Breast epithelium (tissue), 4 donors: ENCODE data around the gene BCL2. TPM values are rescaled to one million over a fixed set of nuclear protein-coding genes. Genes with fewer than 3 reads are reported as not detected.
"Not testable (repeated sequence)": the region's sequence is repeated elsewhere in the genome, so short reads cannot be mapped to it uniquely, and the experiment has no call there.

Experiments
- DNase-seq, 2 donors: peaks; one replicate each; pipeline ENCODE4 v3.0.0-alpha.2; 2019; ENCODE audit warnings: low spot score in 2 of 2
- H3K27ac ChIP-seq, 2 donors: fragments of 200-600 bp; sonication (generic) in 1 of 2; one replicate each; pipeline ENCODE4 v1.5.1; 2016 to 2019; ENCODE audit warnings: mild to moderate bottlenecking in 1 of 2
- H3K27me3 ChIP-seq, 2 donors: fragments of 200-600 bp; sonication (generic) in 1 of 2; one replicate each; pipeline versions ENCODE4 v1.5.1 to v1.6.0; 2017 to 2019; ENCODE audit warnings: control low read depth in 1 of 2, mild to moderate bottlenecking in 1 of 2
- H3K36me3 ChIP-seq: fragments of 200-600 bp; one replicate; pipeline ENCODE4 v1.5.1; 2019
- H3K4me1 ChIP-seq, 2 donors: fragments of 200-600 bp; sonication (generic); one replicate each; pipeline ENCODE4 v1.5.1; 2016 to 2019; ENCODE audit warnings: control low read depth in 1 of 2
- H3K4me3 ChIP-seq, 3 donors: fragments of 200-600 bp; sonication (generic); 1 replicate in 2 of 3; 2 replicates in 1 of 3; pipeline ENCODE4 v1.5.1; 2016 to 2019; ENCODE audit warnings: mild to moderate bottlenecking in 3 of 3, moderate library complexity in 2 of 3
- H3K9me3 ChIP-seq, 2 donors: fragments of 200-600 bp; sonication (generic) in 1 of 2; one replicate each; pipeline ENCODE4 v1.5.1; 2016 to 2019; ENCODE audit warnings: control low read depth in 1 of 2
- CTCF ChIP-seq, 3 donors: fragments of 450-650 bp; IDR thresholded peaks; one replicate each; pipeline ENCODE4 v1.5.1; 2016 to 2017; ENCODE audit warnings: antibody characterized with exemption in 3 of 3, mild to moderate bottlenecking in 3 of 3, moderate library complexity in 3 of 3
- POLR2A ChIP-seq: fragments of 450-650 bp; IDR thresholded peaks from one replicate; pipeline ENCODE4 v1.6.1; 2016; ENCODE audit warnings: antibody characterized with exemption, mild to moderate bottlenecking, moderate library complexity
- POLR2AphosphoS5 ChIP-seq, 3 donors: sonication (generic); formaldehyde crosslinking; IDR thresholded peaks; one replicate each; pipeline ENCODE4 v1.6.1; 2017; ENCODE audit warnings: antibody characterized with exemption in 3 of 3
- intact Hi-C: fragments of 100-400 bp; cut with DNase I; formaldehyde crosslinking; loops from one replicate; pipeline ENCODE4 v1.15.1; 2023; ENCODE audit warnings: low total_unique reads
- total RNA-seq, 3 donors: library from RNA; depleted of rRNA; stranded (reverse); fragments of >200 nt; gene quantifications; one replicate each; pipeline ENCODE4 v1.1.0, GENCODE V29; 2016

The BCL2 gene
- total RNA-seq, 3 donors from 2014 or later = 41.3 to 82.5 (median 43.6) TPM

- intact Hi-C loops = loop anchor here (1.0 kb wide), 1 partner anchor 46 kb away; no protein-coding TSS in a partner anchor
- Histone ChIP-seq H3K36me3 (no peaks in the 10 kb centered on the region), H3K9me3 (no peaks in the 10 kb centered on the region), H3K4me3 (peak overlapping the region; percentile 90 to 96 (median 92)), H3K27ac (peak overlapping the region; percentile 98 to 99), H3K27me3 (no peaks in the 10 kb centered on the region), H3K4me1 (no peaks in the 10 kb centered on the region)
- DNase-seq = no peak
- TF ChIP-seq POLR2AphosphoS5 (IDR thresholded peaks at IDR 0.05) (no peak), POLR2A (no peak), CTCF (IDR thresholded peaks at IDR 0.05) (no peak)
These were observed 46.3 kb upstream of the BCL2 start for GRCh38 chr18:63365876-63366212.

GRCh38 chr18:63363951-63364350, 44.4 kb upstream of the BCL2 start:
- Histone ChIP-seq H3K9me3 (no peaks in the 10 kb centered on the region), H3K27me3 (no peaks in the 10 kb centered on the region), H3K4me3 (no peak overlapping the region), H3K27ac (no peak overlapping the region), H3K4me1 (no peaks in the 10 kb centered on the region), H3K36me3 (peaks cover 10% of the 10 kb centered on the region)
- TF ChIP-seq POLR2A = no peak
- TF ChIP-seq CTCF (IDR thresholded peaks at IDR 0.05) = no peak
- TF ChIP-seq POLR2AphosphoS5 (IDR thresholded peaks at IDR 0.05) = no peak
- intact Hi-C loops = no loop called here
- no peak for DNase-seq

GRCh38 chr18:63363420-63363819, 43.9 kb upstream of the BCL2 start:
- H3K27me3 ChIP-seq, H3K36me3 ChIP-seq, intact Hi-C loops, H3K27ac ChIP-seq, H3K9me3 ChIP-seq, H3K4me3 ChIP-seq, H3K4me1 ChIP-seq, DNase-seq: not testable (repeated sequence)

- Histone ChIP-seq H3K27me3 (no peaks in the 10 kb centered on the region), H3K4me1 (no peaks in the 10 kb centered on the region), H3K4me3 (no peak overlapping the region), H3K27ac (no peak overlapping the region), H3K9me3 (no peaks in the 10 kb centered on the region), H3K36me3 (peaks cover 10% of the 10 kb centered on the region)
- intact Hi-C loops = no loop called here
- no peak for DNase-seq
- TF ChIP-seq POLR2AphosphoS5 (IDR thresholded peaks at IDR 0.05) = no peak
- no peak for TF ChIP-seq POLR2A
- TF ChIP-seq CTCF (IDR thresholded peaks at IDR 0.05) = no peak
These were observed 36.8 kb upstream of the BCL2 start for GRCh38 chr18:63356272-63356896.

- intact Hi-C loops = no loop called here
- no peak overlapping the region for H3K27ac ChIP-seq
These were observed 30.7 kb upstream of the BCL2 start for GRCh38 chr18:63350230-63350629.

More at GRCh38 chr18:63350230-63350629, 30.7 kb upstream of the BCL2 start:
- no peak for DNase-seq
- Histone ChIP-seq H3K4me3 (no peak overlapping the region), H3K9me3 (no peaks in the 10 kb centered on the region), H3K36me3 (no peaks in the 10 kb centered on the region), H3K4me1 (no peaks in the 10 kb centered on the region), H3K27me3 (no peaks in the 10 kb centered on the region)
- TF ChIP-seq CTCF (IDR thresholded peaks at IDR 0.05) = no peak
- TF ChIP-seq POLR2A = no peak
- TF ChIP-seq POLR2AphosphoS5 (IDR thresholded peaks at IDR 0.05) = no peak
